Omental fat pad (tissue), 4 donors: Measurements from ENCODE around the gene ETV7. TPM values are rescaled to one million over a fixed set of nuclear protein-coding genes. Genes with fewer than 3 reads are reported as not detected.
A peak's percentile ranks its signal among the peaks of the same experiment; 100 is the strongest.
"Not testable (repeated sequence)": the region's sequence is repeated elsewhere in the genome, so short reads cannot be mapped to it uniquely, and the experiment has no call there.

ENCODE experiments used
- ATAC-seq: fragments of 150-250 bp; one replicate; pipeline ENCODE4 v1.9.1; 2016; ENCODE audit warnings: mild to moderate bottlenecking, moderate library complexity; ENCODE audit not compliant: low FRiP score
- DNase-seq: peaks from one replicate; pipeline ENCODE4 v3.0.0-alpha.2; 2019; ENCODE audit warnings: low spot score
- CTCF ChIP-seq, 3 donors: fragments of 450-650 bp; IDR thresholded peaks; one replicate each; pipeline ENCODE4 v1.5.1; 2016 to 2017; ENCODE audit warnings: antibody characterized with exemption in 3 of 3, mild to moderate bottlenecking in 3 of 3, moderate library complexity in 2 of 3
- total RNA-seq, 4 donors: library from RNA; depleted of rRNA; stranded (reverse); fragments of >200 nt; gene quantifications; one replicate each; pipeline ENCODE4 v1.1.0, GENCODE V29; 2016

ETV7 gene
- total RNA-seq, 4 donors from 2014 or later = 0.56 to 5.9 (median 2.8) TPM

- peak in 2 of 3 donors; percentile 54 to 84 for TF ChIP-seq CTCF (IDR thresholded peaks at IDR 0.05)
- DNase-seq = peak; percentile 82
These were observed 46.6 kb downstream of the ETV7 start for GRCh38 chr6:36340618-36341454.

GRCh38 chr6:36340306-36340617 lies 47.2 kb downstream of the ETV7 start:
- DNase-seq (no peak), ATAC-seq (no peak)
- no peak for TF ChIP-seq CTCF (IDR thresholded peaks at IDR 0.05)

More at GRCh38 chr6:36340618-36341454, 46.6 kb downstream of the ETV7 start:
- ATAC-seq = peak; percentile 86

GRCh38 chr6:36339146-36339545 lies 48.3 kb downstream of the ETV7 start:
- no peak for TF ChIP-seq CTCF (IDR thresholded peaks at IDR 0.05)
- ATAC-seq (no peak), DNase-seq (no peak)

GRCh38 chr6:36338223-36338622 lies 49.2 kb downstream of the ETV7 start:
- DNase-seq, ATAC-seq: not testable (repeated sequence)

- ATAC-seq (no peak), DNase-seq (no peak)
- no peak for TF ChIP-seq CTCF (IDR thresholded peaks at IDR 0.05)
These were observed 49.7 kb downstream of the ETV7 start for GRCh38 chr6:36337814-36338213.

- TF ChIP-seq CTCF (IDR thresholded peaks at IDR 0.05) = no peak
- DNase-seq (no peak), ATAC-seq (no peak)
These were observed 50.7 kb downstream of the ETV7 start, which contains the start of gene BNIP5 for GRCh38 chr6:36336779-36337241. Gene BNIP5, minus strand, starts transcription at chr6:36336888. Its CDS starts 6,198 bp downstream, at chr6:36330690.

- DNase-seq = no peak
- no peak for TF ChIP-seq CTCF (IDR thresholded peaks at IDR 0.05)
- no peak for ATAC-seq
These were observed 51.2 kb downstream of the ETV7 start for GRCh38 chr6:36336208-36336710.
